Neural cell (in vitro differentiated cells): ENCODE data around the gene NOTCH2NLA.
"Not testable (repeated sequence)": the region's sequence is repeated elsewhere in the genome, so short reads cannot be mapped to it uniquely, and the experiment has no call there.

Experiments
- EP300 ChIP-seq: fragments of 450-650 bp; conservative IDR thresholded peaks from 2 replicates; pipeline ENCODE4 v1.6.1; 2014; ENCODE audit warnings: antibody characterized with exemption, mild to moderate bottlenecking, moderate library complexity; ENCODE audit not compliant: poor library complexity, severe bottlenecking
- EZH2 ChIP-seq: fragments of 200-600, 300-800 bp; shearing (Covaris generic), sonication (generic); IDR thresholded peaks from 2 replicates; pipeline ENCODE4 v1.6.1; 2014; ENCODE audit warnings: antibody characterized with exemption, low read length, borderline replicate concordance, mild to moderate bottlenecking; ENCODE audit not compliant: insufficient read depth, poor library complexity, severe bottlenecking
- MXI1 ChIP-seq: fragments of 450-650 bp; conservative IDR thresholded peaks from 2 replicates; pipeline ENCODE4 v1.6.1; 2014; ENCODE audit warnings: antibody characterized with exemption, mild to moderate bottlenecking; ENCODE audit not compliant: poor library complexity, severe bottlenecking
- POLR2AphosphoS5 ChIP-seq: IDR thresholded peaks from 2 replicates; pipeline ENCODE4 v1.6.1; 2012
- RAD21 ChIP-seq: fragments of 450-650 bp; conservative IDR thresholded peaks from 2 replicates; pipeline ENCODE4 v1.6.1; 2014; ENCODE audit warnings: antibody characterized with exemption, mild to moderate bottlenecking, moderate library complexity
- SMC3 ChIP-seq: fragments of 450-650 bp; conservative IDR thresholded peaks from 2 replicates; pipeline ENCODE4 v1.6.1; 2014; ENCODE audit warnings: antibody characterized with exemption, mild to moderate bottlenecking, moderate library complexity; ENCODE audit not compliant: poor library complexity
- TAF1 ChIP-seq: IDR thresholded peaks from 2 replicates; pipeline ENCODE4 v1.6.1; 2012; ENCODE audit warnings: low read depth
- TF ChIP-seq, protein P1 (sequence below): fragments of 450-650 bp; IDR thresholded peaks from 2 replicates; pipeline ENCODE4 v1.5.1; 2014; ENCODE audit warnings: antibody characterized with exemption, mild to moderate bottlenecking, moderate library complexity; ENCODE audit not compliant: poor library complexity, severe bottlenecking
- TF ChIP-seq, protein P2 (sequence below): IDR thresholded peaks from 2 replicates; pipeline ENCODE4 v1.6.1; 2012; ENCODE audit warnings: borderline replicate concordance

DNA sequence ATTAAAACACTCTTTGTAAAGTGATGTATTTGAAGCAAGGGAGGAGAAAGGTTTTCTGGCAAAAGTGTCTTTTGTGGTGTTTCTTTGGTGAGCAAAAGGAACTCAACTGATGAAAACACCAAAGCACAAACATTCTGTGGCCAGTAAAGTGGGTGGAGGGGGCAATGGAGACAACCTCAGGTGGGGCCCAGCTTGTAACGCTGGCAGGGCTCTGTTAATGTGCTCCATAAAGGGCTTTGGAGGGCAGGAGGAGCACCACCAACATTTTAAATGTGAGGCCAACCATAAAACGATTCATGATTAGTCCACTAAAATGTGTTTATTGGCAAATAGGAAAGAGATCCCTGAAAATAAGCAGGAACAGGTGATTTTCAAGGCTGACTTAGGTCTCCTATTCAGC lies 7.8 kb upstream of the NOTCH2NLA start:
- not testable (repeated sequence) for TF ChIP-seq RAD21, POLR2AphosphoS5, EZH2, SMC3, TAF1, EP300, MXI1
- TF ChIP-seq, protein P1, sequence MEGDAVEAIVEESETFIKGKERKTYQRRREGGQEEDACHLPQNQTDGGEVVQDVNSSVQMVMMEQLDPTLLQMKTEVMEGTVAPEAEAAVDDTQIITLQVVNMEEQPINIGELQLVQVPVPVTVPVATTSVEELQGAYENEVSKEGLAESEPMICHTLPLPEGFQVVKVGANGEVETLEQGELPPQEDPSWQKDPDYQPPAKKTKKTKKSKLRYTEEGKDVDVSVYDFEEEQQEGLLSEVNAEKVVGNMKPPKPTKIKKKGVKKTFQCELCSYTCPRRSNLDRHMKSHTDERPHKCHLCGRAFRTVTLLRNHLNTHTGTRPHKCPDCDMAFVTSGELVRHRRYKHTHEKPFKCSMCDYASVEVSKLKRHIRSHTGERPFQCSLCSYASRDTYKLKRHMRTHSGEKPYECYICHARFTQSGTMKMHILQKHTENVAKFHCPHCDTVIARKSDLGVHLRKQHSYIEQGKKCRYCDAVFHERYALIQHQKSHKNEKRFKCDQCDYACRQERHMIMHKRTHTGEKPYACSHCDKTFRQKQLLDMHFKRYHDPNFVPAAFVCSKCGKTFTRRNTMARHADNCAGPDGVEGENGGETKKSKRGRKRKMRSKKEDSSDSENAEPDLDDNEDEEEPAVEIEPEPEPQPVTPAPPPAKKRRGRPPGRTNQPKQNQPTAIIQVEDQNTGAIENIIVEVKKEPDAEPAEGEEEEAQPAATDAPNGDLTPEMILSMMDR = not testable (repeated sequence)
- TF ChIP-seq, protein P2, sequence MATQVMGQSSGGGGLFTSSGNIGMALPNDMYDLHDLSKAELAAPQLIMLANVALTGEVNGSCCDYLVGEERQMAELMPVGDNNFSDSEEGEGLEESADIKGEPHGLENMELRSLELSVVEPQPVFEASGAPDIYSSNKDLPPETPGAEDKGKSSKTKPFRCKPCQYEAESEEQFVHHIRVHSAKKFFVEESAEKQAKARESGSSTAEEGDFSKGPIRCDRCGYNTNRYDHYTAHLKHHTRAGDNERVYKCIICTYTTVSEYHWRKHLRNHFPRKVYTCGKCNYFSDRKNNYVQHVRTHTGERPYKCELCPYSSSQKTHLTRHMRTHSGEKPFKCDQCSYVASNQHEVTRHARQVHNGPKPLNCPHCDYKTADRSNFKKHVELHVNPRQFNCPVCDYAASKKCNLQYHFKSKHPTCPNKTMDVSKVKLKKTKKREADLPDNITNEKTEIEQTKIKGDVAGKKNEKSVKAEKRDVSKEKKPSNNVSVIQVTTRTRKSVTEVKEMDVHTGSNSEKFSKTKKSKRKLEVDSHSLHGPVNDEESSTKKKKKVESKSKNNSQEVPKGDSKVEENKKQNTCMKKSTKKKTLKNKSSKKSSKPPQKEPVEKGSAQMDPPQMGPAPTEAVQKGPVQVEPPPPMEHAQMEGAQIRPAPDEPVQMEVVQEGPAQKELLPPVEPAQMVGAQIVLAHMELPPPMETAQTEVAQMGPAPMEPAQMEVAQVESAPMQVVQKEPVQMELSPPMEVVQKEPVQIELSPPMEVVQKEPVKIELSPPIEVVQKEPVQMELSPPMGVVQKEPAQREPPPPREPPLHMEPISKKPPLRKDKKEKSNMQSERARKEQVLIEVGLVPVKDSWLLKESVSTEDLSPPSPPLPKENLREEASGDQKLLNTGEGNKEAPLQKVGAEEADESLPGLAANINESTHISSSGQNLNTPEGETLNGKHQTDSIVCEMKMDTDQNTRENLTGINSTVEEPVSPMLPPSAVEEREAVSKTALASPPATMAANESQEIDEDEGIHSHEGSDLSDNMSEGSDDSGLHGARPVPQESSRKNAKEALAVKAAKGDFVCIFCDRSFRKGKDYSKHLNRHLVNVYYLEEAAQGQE = not testable (repeated sequence)
